GM23338 (cell line): ENCODE data around the gene FAM13A. TPM values are rescaled to one million over a fixed set of nuclear protein-coding genes. Genes with fewer than 3 reads are reported as not detected.

Source experiments
- ATAC-seq: fragments of 200-7000 bp; cut with Tn5 transposase; 3 replicates; pipeline ENCODE4 v1.9.1; 2020
- DNase-seq: peaks from one replicate; pipeline ENCODE4 v3.0.0-alpha.2; 2015; ENCODE audit warnings: low spot score
- H2AFZ ChIP-seq: fragments of 200-600 bp; sonication (generic); 2 replicates; pipeline ENCODE4 v1.8.0; 2016; ENCODE audit warnings: antibody characterized with exemption, mild to moderate bottlenecking, moderate library complexity
- H3F3A ChIP-seq: fragments of 200-600 bp; sonication (generic); replicated peaks from 2 replicates; pipeline ENCODE4 v1.8.0; 2017; ENCODE audit warnings: antibody characterized with exemption, mixed run types, low read depth
- H3K27ac ChIP-seq: fragments of 200-600 bp; sonication (generic); 2 replicates; pipeline ENCODE4 v1.6.1; 2016; ENCODE audit warnings: low read depth
- H3K27me3 ChIP-seq: fragments of 200-600 bp; sonication (generic); 2 replicates; pipeline ENCODE4 v1.8.0; 2016; ENCODE audit warnings: mild to moderate bottlenecking, mixed run types, moderate library complexity; ENCODE audit not compliant: insufficient read depth
- H3K36me3 ChIP-seq: fragments of 200-600 bp; sonication (generic); 2 replicates; pipeline ENCODE4 v1.8.0; 2016; ENCODE audit warnings: mild to moderate bottlenecking; ENCODE audit not compliant: insufficient read depth
- H3K4me1 ChIP-seq: fragments of 200-600 bp; sonication (generic); 2 replicates; pipeline ENCODE4 v1.8.0; 2016; ENCODE audit warnings: mild to moderate bottlenecking, moderate library complexity; ENCODE audit not compliant: insufficient read depth
- H3K4me2 ChIP-seq: fragments of 200-600 bp; sonication (generic); 2 replicates; pipeline ENCODE4 v1.7.1; 2017; ENCODE audit warnings: mixed run types
- H3K4me3 ChIP-seq: fragments of 200-600 bp; sonication (generic); 2 replicates; pipeline ENCODE4 v1.6.1; 2016; ENCODE audit warnings: mixed run types
- H3K79me2 ChIP-seq: fragments of 200-600 bp; sonication (generic); replicated peaks from 2 replicates; pipeline ENCODE4 v1.8.0; 2017; ENCODE audit warnings: mild to moderate bottlenecking; ENCODE audit not compliant: insufficient read depth
- H3K9me2 ChIP-seq: fragments of 200-600 bp; sonication (generic); 2 replicates; pipeline ENCODE4 v1.8.0; 2017; ENCODE audit not compliant: insufficient read depth
- H4K20me1 ChIP-seq: fragments of 200-600 bp; sonication (generic); replicated peaks from 2 replicates; pipeline ENCODE4 v1.8.0; 2017; ENCODE audit warnings: mild to moderate bottlenecking; ENCODE audit not compliant: insufficient read depth
- H3K27ac Mint-ChIP-seq: 2 replicates; pipeline ENCODE4 v1.8.0; 2020; ENCODE audit warnings: inconsistent platforms, mild to moderate bottlenecking, moderate library complexity, mixed read lengths
- H3K27me3 Mint-ChIP-seq: 3 replicates; pipeline ENCODE4 v1.8.0; 2022; ENCODE audit warnings: low read depth, mild to moderate bottlenecking, moderate library complexity, mixed read lengths, inconsistent platforms; ENCODE audit not compliant: insufficient read depth, poor library complexity
- H3K36me3 Mint-ChIP-seq: 3 replicates; pipeline ENCODE4 v1.8.0; 2021; ENCODE audit warnings: low read depth, mild to moderate bottlenecking, inconsistent platforms, moderate library complexity, mixed read lengths
- H3K4me1 Mint-ChIP-seq: 3 replicates; pipeline ENCODE4 v1.8.0; 2020; ENCODE audit warnings: mild to moderate bottlenecking, inconsistent platforms, mixed read lengths
- H3K4me3 Mint-ChIP-seq: 3 replicates; pipeline ENCODE4 v1.8.0; 2021; ENCODE audit warnings: moderate library complexity, mild to moderate bottlenecking, inconsistent platforms, mixed read lengths
- H3K9me3 Mint-ChIP-seq: 3 replicates; pipeline ENCODE4 v1.8.0; 2020; ENCODE audit warnings: moderate library complexity, mild to moderate bottlenecking, inconsistent platforms, mixed read lengths
- ETS1 ChIP-seq: IDR thresholded peaks from 2 replicates; pipeline ENCODE4 v1.6.1; 2016; ENCODE audit warnings: antibody characterized with exemption
- EZH2 ChIP-seq: fragments of 200-600 bp; sonication (generic); IDR thresholded peaks from one replicate; pipeline ENCODE4 v1.8.0; 2017; ENCODE audit warnings: antibody characterized with exemption, mild to moderate bottlenecking, low read depth; ENCODE audit not compliant: unreplicated experiment
- NANOG ChIP-seq: IDR thresholded peaks from 2 replicates; pipeline ENCODE4 v1.6.1; 2016; ENCODE audit warnings: antibody characterized with exemption, borderline replicate concordance
- STAT1 ChIP-seq: IDR thresholded peaks from one replicate; pipeline ENCODE4 v1.6.1; 2016; ENCODE audit warnings: antibody characterized with exemption; ENCODE audit not compliant: unreplicated experiment
- ZNF114 ChIP-seq: fragments of 250-450 bp; sonication (Bioruptor Pico); IDR thresholded peaks from 2 replicates; pipeline ENCODE4 v1.5.0; 2020; ENCODE audit warnings: mild to moderate bottlenecking, moderate library complexity
- ZNF331 ChIP-seq: fragments of 250-450 bp; sonication (Bioruptor Pico); IDR thresholded peaks from 2 replicates; pipeline ENCODE4 v1.5.0; 2020; ENCODE audit warnings: low read depth, mild to moderate bottlenecking, moderate library complexity
- ZNF462 ChIP-seq: fragments of 250-450 bp; sonication (Bioruptor Pico); IDR thresholded peaks from 2 replicates; pipeline ENCODE4 v1.5.0; 2020; ENCODE audit warnings: mild to moderate bottlenecking, moderate library complexity
- polyA plus RNA-seq: library from polyadenylated mRNA; unstranded; fragments of >200 nt; fragmentation: Nextera tagmentation; extraction: Ambion mirVana; gene quantifications from 2 replicates; pipeline ENCODE4 v1.2.1, GENCODE V29; 2016
- total RNA-seq: library from RNA; depleted of rRNA; stranded (reverse); fragments of >200 nt; shearing (Covaris generic); gene quantifications from 2 replicates; pipeline ENCODE4 v1.2.3, GENCODE V29; 2014

The FAM13A gene
- total and polyA plus RNA-seq, 2 experiments from 2014 or later, result 13.9 to 28.4 TPM

- TF ChIP-seq ZNF462 (CRISPR knock-in tag) (no peak), NANOG (no peak), ZNF331 (CRISPR knock-in tag) (no peak), STAT1 (no peak), ETS1 (no peak)
These were observed 304.9 kb downstream of the FAM13A start (continued) for GRCh38 chr4:88752076-88752463.

GRCh38 chr4:88751258-88752075, 305.5 kb downstream of the FAM13A start:
- peaks cover 23% of the 10 kb centered on the region for H3K36me3 Mint-ChIP-seq
- ATAC-seq, result no peak
- peaks cover 2% of the 10 kb centered on the region for H3K27me3 Mint-ChIP-seq
- TF ChIP-seq STAT1 (no peak), EZH2 (no peak), ZNF114 (CRISPR knock-in tag) (no peak), ZNF462 (CRISPR knock-in tag) (no peak)

More at GRCh38 chr4:88751258-88752075, 305.5 kb downstream of the FAM13A start:
- H3K4me1 ChIP-seq, result peaks cover 6% of the 10 kb centered on the region; the same call in 1 of the 2 replicates
- no peak overlapping the region for H3K4me3 ChIP-seq
- Mint-ChIP-seq H3K4me1 (peaks cover 11% of the 10 kb centered on the region), H3K9me3 (no peaks in the 10 kb centered on the region), H3K27ac (no peak overlapping the region), H3K4me3 (no peak overlapping the region)
- no peaks in the 10 kb centered on the region for H3K27me3 ChIP-seq
- no peaks in the 10 kb centered on the region for H3K9me2 ChIP-seq
- H2AFZ ChIP-seq, result no peak overlapping the region
- H3K27ac ChIP-seq, result no peak overlapping the region
- no peaks in the 10 kb centered on the region for H3K79me2 ChIP-seq
- no peak for DNase-seq
- no peak overlapping the region for H3K4me2 ChIP-seq
- peaks cover 6% of the 10 kb centered on the region; the same call in 1 of the 2 replicates for H3K36me3 ChIP-seq
- no peaks in the 10 kb centered on the region for H3F3A ChIP-seq
- H4K20me1 ChIP-seq, result no peaks in the 10 kb centered on the region
